GM15510 (cell line): ENCODE measurements around the gene TMEM31.

Experiments used
- POLR2A ChIP-seq: IDR thresholded peaks from 3 replicates; pipeline ENCODE4 v1.6.1; 2011; ENCODE audit warnings: borderline replicate concordance; ENCODE audit not compliant: insufficient read length; ENCODE audit errors: extremely low read depth

Gene TMEM31

GRCh38 chrX:103741879-103742278 is 31.2 kb downstream of the TMEM31 start:
- TF ChIP-seq POLR2A = no peak

GRCh38 chrX:103742339-103742738 is 31.6 kb downstream of the TMEM31 start:
- no peak for TF ChIP-seq POLR2A

GRCh38 chrX:103747163-103747562 is 36.5 kb downstream of the TMEM31 start:
- TF ChIP-seq POLR2A = no peak

- TF ChIP-seq POLR2A = no peak
These were observed 43.7 kb downstream of the TMEM31 start for GRCh38 chrX:103754401-103754800.

- no peak for TF ChIP-seq POLR2A
These were observed 46.0 kb downstream of the TMEM31 start for GRCh38 chrX:103756736-103757135.

- no peak for TF ChIP-seq POLR2A
These were observed 47.8 kb downstream of the TMEM31 start for GRCh38 chrX:103758555-103758954.
